HCT116 (cell line): ENCODE data around the gene SDK2. TPM values are rescaled to one million over a fixed set of nuclear protein-coding genes. Genes with fewer than 3 reads are reported as not detected.

Experiments
- ATAC-seq: fragments of 200-7000 bp; cut with Tn5 transposase; 2 replicates; pipeline ENCODE4 v1.9.1; 2020; ENCODE audit warnings: mild to moderate bottlenecking, moderate library complexity
- BruUV-seq: library from RNA; stranded (reverse); fragments of 400-500 nt; replicated peaks from 2 replicates; lab custom pipeline; 2021; lab: Mats Ljungman, UMichigan
- CTCF ChIA-PET: fragments of 300-600 bp; sonication (Branson Sonifier 250); formaldehyde crosslinking; loops from one replicate; lab custom pipeline; 2021; ENCODE audit warnings: antibody characterized with exemption; lab: Charles Lee
- POLR2A ChIA-PET: fragments of 300-600, 350-600 bp; sonication (Branson Sonifier 250); formaldehyde crosslinking; loops from one replicate; lab custom pipeline; 2021; ENCODE audit warnings: antibody characterized with exemption; lab: Charles Lee
- RAD21 ChIA-PET, 2 experiments: fragments of 300-600 bp; sonication (Branson Sonifier 250); formaldehyde crosslinking; loops; one replicate each; lab custom pipeline; 2023; ENCODE audit warnings: low total read pairs in 2 of 2; ENCODE audit not compliant: uncharacterized antibody in 2 of 2, unreplicated experiment in 2 of 2, low non-redundant PET in 1 of 2; lab: Charles Lee
- DNase-seq: peaks from one replicate; pipeline ENCODE4 v3.0.0-alpha.2; 2010; ENCODE audit warnings: low read depth, low spot score
- H2AFZ ChIP-seq: fragments of 200-600 bp; shearing (Covaris generic), sonication (generic); 2 replicates; pipeline ENCODE4 v1.6.1; 2017; ENCODE audit warnings: low read depth, mixed run types, mixed read lengths, antibody characterized with exemption, low read length; ENCODE audit not compliant: poor library complexity, severe bottlenecking
- H3K27ac ChIP-seq: 2 replicates; pipeline ENCODE4 v1.5.1; 2012; ENCODE audit warnings: low read depth, low read length
- H3K27me3 ChIP-seq: fragments of 200-600 bp; sonication (generic); 2 replicates; pipeline ENCODE4 v1.6.1; 2016; ENCODE audit warnings: mixed run types, low read length, mixed read lengths; ENCODE audit not compliant: insufficient read depth
- H3K36me3 ChIP-seq, 2 experiments: fragments of 200-500 bp in 1 of 2; fragments of 200-600 bp in 1 of 2; sonication (Bioruptor generic) in 1 of 2; sonication (generic) in 1 of 2; 2 replicates each; pipeline versions ENCODE4 v1.5.1 to v1.6.1; 2014 to 2016; ENCODE audit warnings: low read length in 2 of 2, inconsistent platforms in 1 of 2, mixed read lengths in 1 of 2, mixed run types in 1 of 2; ENCODE audit not compliant: insufficient read depth in 2 of 2, control insufficient read depth in 1 of 2
- H3K4me1 ChIP-seq, 2 experiments: fragments of 200-600 bp in 1 of 2; sonication (generic) in 1 of 2; 2 replicates each; pipeline versions ENCODE4 v1.5.1 to v1.6.1; 2012 to 2017; ENCODE audit warnings: low read length in 2 of 2, inconsistent platforms in 1 of 2, mild to moderate bottlenecking in 1 of 2, mixed read lengths in 1 of 2, mixed run types in 1 of 2, moderate library complexity in 1 of 2; ENCODE audit not compliant: insufficient read depth in 2 of 2, control insufficient read depth in 1 of 2
- H3K4me2 ChIP-seq: fragments of 200-600 bp; sonication (generic); 2 replicates; pipeline ENCODE4 v1.6.1; 2017; ENCODE audit warnings: mixed run types, low read length, mixed read lengths
- H3K4me3 ChIP-seq, 2 experiments: fragments of 200-600 bp in 1 of 2; sonication (generic) in 1 of 2; replicated peaks in 1 of 2; 2 replicates each; pipeline ENCODE4 v1.5.1; 2011 to 2016; ENCODE audit warnings: low read length in 2 of 2, control low read depth in 1 of 2, low read depth in 1 of 2, mild to moderate bottlenecking in 1 of 2, mixed read lengths in 1 of 2, mixed run types in 1 of 2
- H3K79me2 ChIP-seq: fragments of 200-600 bp; sonication (generic); 2 replicates; pipeline ENCODE4 v1.6.1; 2017; ENCODE audit warnings: mild to moderate bottlenecking, mixed run types, low read length, moderate library complexity, mixed read lengths; ENCODE audit not compliant: insufficient read depth
- H3K9ac ChIP-seq: fragments of 200-600 bp; sonication (generic); 2 replicates; pipeline ENCODE4 v1.6.1; 2016; ENCODE audit warnings: low read length, mixed read lengths
- H3K9me2 ChIP-seq: fragments of 200-600 bp; sonication (generic), shearing (Covaris generic); 2 replicates; pipeline ENCODE4 v1.6.1; 2017; ENCODE audit warnings: mixed run types, mild to moderate bottlenecking, moderate library complexity; ENCODE audit not compliant: insufficient read depth
- H3K9me3 ChIP-seq, 2 experiments: fragments of 200-500 bp in 1 of 2; fragments of 200-600 bp in 1 of 2; sonication (Bioruptor generic) in 1 of 2; sonication (generic) in 1 of 2; 2 replicates each; pipeline ENCODE4 v1.6.1; 2014 to 2017; ENCODE audit warnings: low read length in 2 of 2, mixed read lengths in 2 of 2, inconsistent platforms in 1 of 2, low read depth in 1 of 2, mild to moderate bottlenecking in 1 of 2, mixed run types in 1 of 2, moderate library complexity in 1 of 2; ENCODE audit not compliant: control insufficient read depth in 1 of 2, insufficient read depth in 1 of 2
- H4K20me1 ChIP-seq: fragments of 200-600 bp; sonication (generic), shearing (Covaris generic); 2 replicates; pipeline ENCODE4 v1.6.1; 2017; ENCODE audit warnings: mixed run types, mild to moderate bottlenecking, moderate library complexity; ENCODE audit not compliant: insufficient read depth
- CEBPB ChIP-seq: IDR thresholded peaks from 2 replicates; pipeline ENCODE4 v1.6.1; 2012; ENCODE audit warnings: low read depth
- EGR1 ChIP-seq: IDR thresholded peaks from 2 replicates; pipeline ENCODE4 v1.6.1; 2012; ENCODE audit warnings: low read depth
- FOSL1 ChIP-seq: IDR thresholded peaks from 2 replicates; pipeline ENCODE4 v1.6.1; 2012; ENCODE audit warnings: low read depth
- JUND ChIP-seq: IDR thresholded peaks from 2 replicates; pipeline ENCODE4 v1.6.1; 2012
- POLR2A ChIP-seq: IDR thresholded peaks from 2 replicates; pipeline ENCODE4 v1.7.0; 2011; ENCODE audit warnings: borderline replicate concordance; ENCODE audit not compliant: insufficient read depth, insufficient read length; ENCODE audit errors: extremely low read depth
- SRF ChIP-seq: IDR thresholded peaks from 2 replicates; pipeline ENCODE4 v1.6.1; 2012; ENCODE audit warnings: low read depth
- TCF7L2 ChIP-seq: IDR thresholded peaks from 2 replicates; pipeline ENCODE4 v1.7.0; 2011; ENCODE audit warnings: borderline replicate concordance, inconsistent platforms; ENCODE audit not compliant: insufficient read depth, insufficient read length; ENCODE audit errors: extremely low read depth
- YY1 ChIP-seq: IDR thresholded peaks from 2 replicates; pipeline ENCODE4 v1.6.1; 2011; ENCODE audit warnings: low read length, low read depth, moderate library complexity, mild to moderate bottlenecking; ENCODE audit not compliant: insufficient replicate concordance; ENCODE audit errors: extremely low read depth
- ZFX ChIP-seq: fragments of 450-650 bp; IDR thresholded peaks from 2 replicates; pipeline ENCODE4 v1.6.1; 2017
- ZNF274 ChIP-seq: fragments of 200-500 bp; sonication (Bioruptor generic); IDR thresholded peaks from 2 replicates; pipeline ENCODE4 v1.6.1; 2014; ENCODE audit warnings: mild to moderate bottlenecking, low read depth, low read length, inconsistent platforms
- intact Hi-C: fragments of 100-400 bp; cut with micrococcal nuclease; formaldehyde crosslinking; loops from 2 replicates; pipeline ENCODE4 v1.10.0; 2022
- total RNA-seq: library from RNA; stranded (reverse); gene quantifications from one replicate; pipeline ENCODE4 v1.2.1, GENCODE V29; 2021; ENCODE audit not compliant: unreplicated experiment
- TF ChIP-seq, protein P1 (sequence below), 3 experiments: fragments of 200-600 bp in 1 of 3; sonication (generic) in 1 of 3; IDR thresholded peaks in 2 of 3; conservative IDR thresholded peaks in 1 of 3; 2 replicates each; pipeline ENCODE4 v1.5.1; 2012 to 2017; ENCODE audit warnings: low read depth in 2 of 3, low read length in 2 of 3, antibody characterized with exemption in 1 of 3, borderline replicate concordance in 1 of 3, control low read depth in 1 of 3, mild to moderate bottlenecking in 1 of 3, mixed read lengths in 1 of 3, mixed run types in 1 of 3, moderate library complexity in 1 of 3; ENCODE audit not compliant: insufficient read depth in 1 of 3
- TF ChIP-seq, protein P2 (sequence below): IDR thresholded peaks from 2 replicates; pipeline ENCODE4 v1.6.1; 2011; ENCODE audit warnings: mild to moderate bottlenecking, low read length, moderate library complexity; ENCODE audit not compliant: insufficient replicate concordance; ENCODE audit errors: extremely low read depth
- TF ChIP-seq, protein P3 (sequence below): IDR thresholded peaks from 2 replicates; pipeline ENCODE4 v1.6.1; 2012

Gene SDK2
- total RNA-seq, 1 experiment from 2014 or later: 0.10 TPM

DNA sequence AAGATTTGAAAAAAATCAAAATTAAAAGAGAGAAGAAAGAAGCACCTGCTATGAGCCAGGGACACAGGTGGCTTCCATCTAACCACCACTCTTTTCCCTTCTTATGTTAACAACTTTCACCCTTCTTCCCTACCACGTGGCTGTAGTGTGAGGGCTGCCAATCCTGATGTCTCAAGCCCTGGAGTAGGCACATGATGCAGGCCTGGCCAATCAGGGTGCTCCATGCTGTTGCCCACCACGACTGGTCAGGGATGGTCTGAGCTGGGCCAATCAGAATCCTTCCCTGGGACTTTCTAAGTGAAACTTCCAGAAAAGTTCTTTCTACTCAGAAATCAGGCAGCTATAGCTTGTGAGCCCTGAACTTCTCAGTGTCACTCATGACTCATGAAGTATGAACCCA lies 140.7 kb downstream of the SDK2 start:
- DNase-seq (no peak), ATAC-seq (peak; percentile 62; the same call in 1 of the 2 replicates)
- Histone ChIP-seq H2AFZ (no peak overlapping the region), H3K36me3 (no peaks in the 10 kb centered on the region), H3K4me3 (no peak overlapping the region), H4K20me1 (no peaks in the 10 kb centered on the region), H3K4me1 (no peaks in the 10 kb centered on the region), H3K27ac (no peak overlapping the region), H3K9me3 (no peaks in the 10 kb centered on the region), H3K79me2 (no peaks in the 10 kb centered on the region), H3K9ac (no peak overlapping the region), H3K9me2 (no peaks in the 10 kb centered on the region), H3K4me2 (no peak overlapping the region), H3K27me3 (peaks cover 33% of the 10 kb centered on the region)
- ChIA-PET RAD21 (no interaction called here), POLR2A (no interaction called here), CTCF (no interaction called here)
- TF ChIP-seq POLR2A (no peak), ZFX (no peak), JUND (no peak), SRF (no peak), ZNF274 (no peak), YY1 (no peak), EGR1 (no peak), TCF7L2 (no peak), CEBPB (no peak), FOSL1 (no peak)
- TF ChIP-seq, protein P1, sequence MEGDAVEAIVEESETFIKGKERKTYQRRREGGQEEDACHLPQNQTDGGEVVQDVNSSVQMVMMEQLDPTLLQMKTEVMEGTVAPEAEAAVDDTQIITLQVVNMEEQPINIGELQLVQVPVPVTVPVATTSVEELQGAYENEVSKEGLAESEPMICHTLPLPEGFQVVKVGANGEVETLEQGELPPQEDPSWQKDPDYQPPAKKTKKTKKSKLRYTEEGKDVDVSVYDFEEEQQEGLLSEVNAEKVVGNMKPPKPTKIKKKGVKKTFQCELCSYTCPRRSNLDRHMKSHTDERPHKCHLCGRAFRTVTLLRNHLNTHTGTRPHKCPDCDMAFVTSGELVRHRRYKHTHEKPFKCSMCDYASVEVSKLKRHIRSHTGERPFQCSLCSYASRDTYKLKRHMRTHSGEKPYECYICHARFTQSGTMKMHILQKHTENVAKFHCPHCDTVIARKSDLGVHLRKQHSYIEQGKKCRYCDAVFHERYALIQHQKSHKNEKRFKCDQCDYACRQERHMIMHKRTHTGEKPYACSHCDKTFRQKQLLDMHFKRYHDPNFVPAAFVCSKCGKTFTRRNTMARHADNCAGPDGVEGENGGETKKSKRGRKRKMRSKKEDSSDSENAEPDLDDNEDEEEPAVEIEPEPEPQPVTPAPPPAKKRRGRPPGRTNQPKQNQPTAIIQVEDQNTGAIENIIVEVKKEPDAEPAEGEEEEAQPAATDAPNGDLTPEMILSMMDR (IDR thresholded peaks at IDR 0.05 in 2 of 3, conservative IDR thresholded peaks at IDR 0.05 in 1 of 3; ENCODE audit: borderline replicate concordance in 1 of 3, insufficient read depth in 1 of 3, low read depth in 2 of 3, low read length in 2 of 3): no peak
- TF ChIP-seq, protein P2, sequence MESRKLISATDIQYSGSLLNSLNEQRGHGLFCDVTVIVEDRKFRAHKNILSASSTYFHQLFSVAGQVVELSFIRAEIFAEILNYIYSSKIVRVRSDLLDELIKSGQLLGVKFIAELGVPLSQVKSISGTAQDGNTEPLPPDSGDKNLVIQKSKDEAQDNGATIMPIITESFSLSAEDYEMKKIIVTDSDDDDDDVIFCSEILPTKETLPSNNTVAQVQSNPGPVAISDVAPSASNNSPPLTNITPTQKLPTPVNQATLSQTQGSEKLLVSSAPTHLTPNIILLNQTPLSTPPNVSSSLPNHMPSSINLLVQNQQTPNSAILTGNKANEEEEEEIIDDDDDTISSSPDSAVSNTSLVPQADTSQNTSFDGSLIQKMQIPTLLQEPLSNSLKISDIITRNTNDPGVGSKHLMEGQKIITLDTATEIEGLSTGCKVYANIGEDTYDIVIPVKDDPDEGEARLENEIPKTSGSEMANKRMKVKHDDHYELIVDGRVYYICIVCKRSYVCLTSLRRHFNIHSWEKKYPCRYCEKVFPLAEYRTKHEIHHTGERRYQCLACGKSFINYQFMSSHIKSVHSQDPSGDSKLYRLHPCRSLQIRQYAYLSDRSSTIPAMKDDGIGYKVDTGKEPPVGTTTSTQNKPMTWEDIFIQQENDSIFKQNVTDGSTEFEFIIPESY: no peak
- TF ChIP-seq, protein P3, sequence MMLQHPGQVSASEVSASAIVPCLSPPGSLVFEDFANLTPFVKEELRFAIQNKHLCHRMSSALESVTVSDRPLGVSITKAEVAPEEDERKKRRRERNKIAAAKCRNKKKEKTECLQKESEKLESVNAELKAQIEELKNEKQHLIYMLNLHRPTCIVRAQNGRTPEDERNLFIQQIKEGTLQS: no peak
- no TSS peak for BruUV-seq
- intact Hi-C loops: no loop called here
